HepG2 (cell line): ENCODE measurements around the gene RHBDD1. TPM values are rescaled to one million over a fixed set of nuclear protein-coding genes. Genes with fewer than 3 reads are reported as not detected.

Source experiments
- CAMTA2 ChIP-seq: sonication (generic); formaldehyde crosslinking; IDR thresholded peaks from 2 replicates; pipeline ENCODE4 v1.4.0; 2020; ENCODE audit warnings: mild to moderate bottlenecking, missing genetic modification reagents, borderline replicate concordance
- FOXA1 ChIP-seq, 2 experiments: fragments of 450-650 bp in 1 of 2; sonication (generic) in 1 of 2; formaldehyde crosslinking in 1 of 2; IDR thresholded peaks; 2 replicates each; pipeline versions ENCODE4 v1.4.0 to v1.6.1; 2016 to 2020; ENCODE audit warnings: missing genetic modification reagents in 1 of 2
- HNRNPL ChIP-seq: fragments of 200-400 bp; formaldehyde crosslinking; IDR thresholded peaks from 2 replicates; pipeline ENCODE4 v1.6.1; 2017; ENCODE audit warnings: mild to moderate bottlenecking, low read depth, low read length
- LCORL ChIP-seq, 2 experiments: fragments of 450-650 bp in 1 of 2; sonication (generic) in 1 of 2; formaldehyde crosslinking in 1 of 2; IDR thresholded peaks; 2 replicates each; pipeline versions ENCODE4 v1.5.0 to v1.6.1; 2017 to 2020; ENCODE audit warnings: antibody characterized with exemption in 1 of 2, missing genetic modification reagents in 1 of 2
- MAZ ChIP-seq, 2 experiments: sonication (generic) in 1 of 2; formaldehyde crosslinking in 1 of 2; IDR thresholded peaks; 2 replicates each; pipeline versions ENCODE4 v1.5.0 to v1.6.1; 2012 to 2020; ENCODE audit warnings: low read depth in 2 of 2, mild to moderate bottlenecking in 2 of 2, borderline replicate concordance in 1 of 2, improper control_type of control experiment in 1 of 2, low read length in 1 of 2, missing genetic modification reagents in 1 of 2, moderate library complexity in 1 of 2
- MED1 ChIP-seq: sonication (generic); formaldehyde crosslinking; IDR thresholded peaks from 2 replicates; pipeline ENCODE4 v1.4.0; 2020; ENCODE audit warnings: missing genetic modification reagents
- NCOA2 ChIP-seq: sonication (generic); formaldehyde crosslinking; IDR thresholded peaks from 2 replicates; pipeline ENCODE4 v1.8.0; 2022; ENCODE audit warnings: inconsistent platforms
- NCOR1 ChIP-seq: fragments of 200-600 bp; sonication (generic); IDR thresholded peaks from 2 replicates; pipeline ENCODE4 v1.7.0; 2017; ENCODE audit warnings: antibody characterized with exemption, low read length, borderline replicate concordance
- NFATC3 ChIP-seq: sonication (generic); formaldehyde crosslinking; IDR thresholded peaks from 2 replicates; pipeline ENCODE4 v1.5.1; 2020; ENCODE audit warnings: mild to moderate bottlenecking, missing genetic modification reagents
- PCBP2 ChIP-seq: fragments of 200-400 bp; formaldehyde crosslinking; optimal IDR thresholded peaks from 2 replicates; pipeline ENCODE3; 2018; ENCODE audit warnings: low read length, low read depth; ENCODE audit not compliant: poor library complexity, severe bottlenecking
- RNF2 ChIP-seq: fragments of 450-650 bp; conservative IDR thresholded peaks from 2 replicates; pipeline ENCODE4 v1.6.1; 2016; ENCODE audit warnings: low read depth
- SIX4 ChIP-seq: sonication (generic); formaldehyde crosslinking; IDR thresholded peaks from 2 replicates; pipeline ENCODE4 v1.4.0; 2020; ENCODE audit warnings: missing genetic modification reagents
- SPEN ChIP-seq: sonication (generic); formaldehyde crosslinking; IDR thresholded peaks from 2 replicates; pipeline ENCODE4 v1.5.1; 2020; ENCODE audit warnings: low read depth, mild to moderate bottlenecking, missing genetic modification reagents
- SRSF9 ChIP-seq: fragments of 200-400 bp; formaldehyde crosslinking; IDR thresholded peaks from 2 replicates; pipeline ENCODE4 v1.6.1; 2018; ENCODE audit warnings: borderline replicate concordance, mild to moderate bottlenecking, low read depth, low read length; ENCODE audit not compliant: insufficient read depth, poor library complexity, severe bottlenecking
- ZBTB7A ChIP-seq: sonication (generic); formaldehyde crosslinking; IDR thresholded peaks from 2 replicates; pipeline ENCODE4 v1.8.0; 2022; ENCODE audit warnings: mild to moderate bottlenecking, missing genetic modification reagents
- ZEB1 ChIP-seq: IDR thresholded peaks from 2 replicates; pipeline ENCODE4 v1.6.1; 2012; ENCODE audit warnings: mild to moderate bottlenecking, low read depth, inconsistent platforms; ENCODE audit not compliant: insufficient replicate concordance
- ZFP62 ChIP-seq: sonication (generic); formaldehyde crosslinking; IDR thresholded peaks from 2 replicates; pipeline ENCODE4 v1.4.0; 2020; ENCODE audit warnings: missing genetic modification reagents
- ZKSCAN8 ChIP-seq: IDR thresholded peaks from 2 replicates; pipeline ENCODE4 v1.6.1; 2016; ENCODE audit warnings: borderline replicate concordance, missing genetic modification reagents, missing compliant biosample characterization
- ZNF224 ChIP-seq: sonication (generic); formaldehyde crosslinking; IDR thresholded peaks from 2 replicates; pipeline ENCODE4 v1.5.0; 2020; ENCODE audit warnings: mild to moderate bottlenecking, missing genetic modification reagents
- ZNF225 ChIP-seq: sonication (generic); formaldehyde crosslinking; IDR thresholded peaks from 2 replicates; pipeline ENCODE4 v1.4.0; 2020; ENCODE audit warnings: mild to moderate bottlenecking, missing genetic modification reagents
- ZNF33A ChIP-seq: sonication (generic); formaldehyde crosslinking; IDR thresholded peaks from 2 replicates; pipeline ENCODE4 v1.5.1; 2020; ENCODE audit warnings: missing genetic modification reagents, mild to moderate bottlenecking, moderate library complexity, borderline replicate concordance
- ZNF430 ChIP-seq: sonication (generic); formaldehyde crosslinking; IDR thresholded peaks from 2 replicates; pipeline ENCODE4 v1.9.0; 2021; ENCODE audit warnings: mild to moderate bottlenecking, missing genetic modification reagents
- ZNF496 ChIP-seq: sonication (generic); formaldehyde crosslinking; IDR thresholded peaks from 2 replicates; pipeline ENCODE4 v1.8.1; 2023; ENCODE audit warnings: mild to moderate bottlenecking, moderate library complexity, missing genetic modification reagents; ENCODE audit not compliant: insufficient replicate concordance
- ZNF746 ChIP-seq: sonication (generic); formaldehyde crosslinking; IDR thresholded peaks from 2 replicates; pipeline ENCODE4 v1.8.0; 2022; ENCODE audit warnings: mild to moderate bottlenecking, missing genetic modification reagents
- ZSCAN21 ChIP-seq: sonication (generic); formaldehyde crosslinking; IDR thresholded peaks from 2 replicates; pipeline ENCODE4 v1.8.0; 2022; ENCODE audit warnings: mild to moderate bottlenecking, missing genetic modification reagents, moderate library complexity, borderline replicate concordance
- polyA plus RNA-seq, 8 experiments: library from polyadenylated mRNA; depleted of rRNA in 3 of 8; stranded (reverse) in 7 of 8; unstranded in 1 of 8; fragments of >200 nt; fragmentation: Illumina TruSeq in 4 of 8; extraction: Trizol in 4 of 8; gene quantifications; 2 replicates each; pipeline versions ENCODE4 v1.2.1 to v1.2.3, GENCODE V29; 2011 to 2016; ENCODE audit warnings: low read depth in 4 of 8, missing spikeins in 1 of 8, mixed read lengths in 1 of 8; ENCODE audit not compliant: insufficient read depth in 1 of 8
- total RNA-seq, 5 experiments: library from RNA; depleted of rRNA; stranded (reverse); fragments of >200 nt; fragmentation: Illumina TruSeq; extraction: Trizol; gene quantifications; 2 replicates each; pipeline ENCODE4 v1.2.3, GENCODE V29; 2016; ENCODE audit warnings: low read depth in 1 of 5
- TF ChIP-seq, protein P1 (sequence below): sonication (generic); formaldehyde crosslinking; IDR thresholded peaks from 2 replicates; pipeline ENCODE4 v1.8.0; 2022; ENCODE audit warnings: mild to moderate bottlenecking, missing genetic modification reagents, borderline replicate concordance
- TF ChIP-seq, protein P2 (sequence below): IDR thresholded peaks from 2 replicates; pipeline ENCODE4 v1.6.1; 2016; ENCODE audit warnings: mild to moderate bottlenecking, missing biosample characterization, missing genetic modification reagents
- TF ChIP-seq, protein P3 (sequence below): sonication (generic); formaldehyde crosslinking; IDR thresholded peaks from 2 replicates; pipeline ENCODE4 v1.4.0; 2020; ENCODE audit warnings: missing genetic modification reagents
- TF ChIP-seq, protein P4 (sequence below): sonication (generic); formaldehyde crosslinking; IDR thresholded peaks from 2 replicates; pipeline ENCODE4 v1.4.0; 2020; ENCODE audit warnings: mild to moderate bottlenecking, low read depth, missing genetic modification reagents

Gene RHBDD1
- total and polyA plus RNA-seq, 2 of the 13 experiments (the other 11 are each of a cell fraction or from before 2014, with no cell fraction given), result 8.2 to 9.5 TPM

DNA sequence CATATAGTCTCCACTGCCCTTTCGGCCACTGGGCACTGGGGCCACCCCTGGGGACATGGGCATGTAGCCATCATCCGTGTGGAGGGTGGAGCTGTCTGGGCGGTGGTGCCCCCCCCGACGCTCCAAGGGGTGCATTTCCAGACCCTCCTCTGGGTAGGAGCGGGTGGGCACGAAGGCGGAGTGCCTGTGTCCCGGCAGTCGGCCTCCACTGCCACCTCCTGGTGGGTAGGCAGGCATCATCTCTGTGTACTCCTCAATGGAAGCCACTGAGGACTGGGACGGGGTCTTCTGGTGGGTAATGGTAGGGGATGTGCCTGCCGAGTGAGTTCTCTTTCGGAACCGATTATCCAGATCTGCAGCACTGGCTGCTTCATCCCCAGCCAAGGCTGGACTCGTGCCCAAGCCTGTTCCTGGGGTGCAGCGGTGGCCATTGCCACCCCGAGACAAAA is 39.0 kb upstream of the RHBDD1 start (continued):
- TF ChIP-seq, protein P1, sequence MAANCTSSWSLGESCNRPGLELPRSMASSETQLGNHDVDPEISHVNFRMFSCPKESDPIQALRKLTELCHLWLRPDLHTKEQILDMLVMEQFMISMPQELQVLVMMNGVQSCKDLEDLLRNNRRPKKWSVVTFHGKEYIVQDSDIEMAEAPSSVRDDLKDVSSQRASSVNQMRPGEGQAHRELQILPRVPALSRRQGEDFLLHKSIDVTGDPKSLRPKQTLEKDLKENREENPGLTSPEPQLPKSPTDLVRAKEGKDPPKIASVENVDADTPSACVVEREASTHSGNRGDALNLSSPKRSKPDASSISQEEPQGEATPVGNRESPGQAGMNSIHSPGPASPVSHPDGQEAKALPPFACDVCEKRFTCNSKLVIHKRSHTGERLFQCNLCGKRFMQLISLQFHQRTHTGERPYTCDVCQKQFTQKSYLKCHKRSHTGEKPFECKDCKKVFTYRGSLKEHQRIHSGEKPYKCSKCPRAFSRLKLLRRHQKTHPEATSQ, result no peak
- TF ChIP-seq SPEN (no peak), ZKSCAN8 (CRISPR knock-in tag) (no peak), RNF2 (no peak), NCOR1 (no peak), PCBP2 (no peak), MED1 (CRISPR knock-in tag) (no peak), ZNF33A (no peak), ZFP62 (no peak), ZNF746 (CRISPR knock-in tag) (no peak; the same call in 1 of the 2 replicates), HNRNPL (0 out of 2 replicates have a peak, but pooled peaks have one; percentile 58), ZEB1 (no peak), ZNF225 (CRISPR knock-in tag) (0 out of 2 replicates have a peak, but pooled peaks have one; percentile 12), NFATC3 (CRISPR knock-in tag) (no peak), ZBTB7A (CRISPR knock-in tag) (0 out of 2 replicates have a peak, but pooled peaks have one; percentile 20), SIX4 (CRISPR knock-in tag) (no peak), ZSCAN21 (no peak), MAZ (IDR thresholded peaks at IDR 0.05; ENCODE audit: borderline replicate concordance, low read depth, low read length) (no peak), MAZ (CRISPR knock-in tag; IDR thresholded peaks at IDR 0.05; ENCODE audit: low read depth) (peak; percentile 14; the same call in 1 of the 2 replicates), ZNF496 (CRISPR knock-in tag) (no peak), LCORL (IDR thresholded peaks at IDR 0.05) (no peak), LCORL (CRISPR knock-in tag; IDR thresholded peaks at IDR 0.05) (no peak), ZNF224 (CRISPR knock-in tag) (no peak), SRSF9 (no peak), NCOA2 (CRISPR knock-in tag) (no peak), FOXA1 (IDR thresholded peaks at IDR 0.05) (no peak), FOXA1 (CRISPR knock-in tag; IDR thresholded peaks at IDR 0.05) (no peak), CAMTA2 (CRISPR knock-in tag) (no peak), ZNF430 (CRISPR knock-in tag) (no peak)
- TF ChIP-seq, protein P2, sequence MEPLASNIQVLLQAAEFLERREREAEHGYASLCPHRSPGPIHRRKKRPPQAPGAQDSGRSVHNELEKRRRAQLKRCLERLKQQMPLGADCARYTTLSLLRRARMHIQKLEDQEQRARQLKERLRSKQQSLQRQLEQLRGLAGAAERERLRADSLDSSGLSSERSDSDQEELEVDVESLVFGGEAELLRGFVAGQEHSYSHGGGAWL, result peak; percentile 16; the same call in 1 of the 2 replicates
- TF ChIP-seq, protein P3, sequence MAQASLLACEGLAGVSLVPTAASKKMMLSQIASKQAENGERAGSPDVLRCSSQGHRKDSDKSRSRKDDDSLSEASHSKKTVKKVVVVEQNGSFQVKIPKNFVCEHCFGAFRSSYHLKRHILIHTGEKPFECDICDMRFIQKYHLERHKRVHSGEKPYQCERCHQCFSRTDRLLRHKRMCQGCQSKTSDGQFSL (CRISPR knock-in tag), result 0 out of 2 replicates have a peak, but pooled peaks have one; percentile 51
- TF ChIP-seq, protein P4, sequence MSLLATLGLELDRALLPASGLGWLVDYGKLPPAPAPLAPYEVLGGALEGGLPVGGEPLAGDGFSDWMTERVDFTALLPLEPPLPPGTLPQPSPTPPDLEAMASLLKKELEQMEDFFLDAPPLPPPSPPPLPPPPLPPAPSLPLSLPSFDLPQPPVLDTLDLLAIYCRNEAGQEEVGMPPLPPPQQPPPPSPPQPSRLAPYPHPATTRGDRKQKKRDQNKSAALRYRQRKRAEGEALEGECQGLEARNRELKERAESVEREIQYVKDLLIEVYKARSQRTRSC (CRISPR knock-in tag), result no peak
